GM19455 (cell line): Measurements from ENCODE around the gene TSHR.
"Not testable (repeated sequence)": the region's sequence is repeated elsewhere in the genome, so short reads cannot be mapped to it uniquely, and the experiment has no call there.

Experiments used
- ATAC-seq: cut with Tn5 transposase; IDR thresholded peaks from one replicate; pipeline ENCODE4 v1.9.1; 2021; ENCODE audit not compliant: unreplicated experiment

Gene TSHR

GRCh38 chr14:80992580-80992979, 37.2 kb downstream of the TSHR start:
- ATAC-seq = no peak

DNA sequence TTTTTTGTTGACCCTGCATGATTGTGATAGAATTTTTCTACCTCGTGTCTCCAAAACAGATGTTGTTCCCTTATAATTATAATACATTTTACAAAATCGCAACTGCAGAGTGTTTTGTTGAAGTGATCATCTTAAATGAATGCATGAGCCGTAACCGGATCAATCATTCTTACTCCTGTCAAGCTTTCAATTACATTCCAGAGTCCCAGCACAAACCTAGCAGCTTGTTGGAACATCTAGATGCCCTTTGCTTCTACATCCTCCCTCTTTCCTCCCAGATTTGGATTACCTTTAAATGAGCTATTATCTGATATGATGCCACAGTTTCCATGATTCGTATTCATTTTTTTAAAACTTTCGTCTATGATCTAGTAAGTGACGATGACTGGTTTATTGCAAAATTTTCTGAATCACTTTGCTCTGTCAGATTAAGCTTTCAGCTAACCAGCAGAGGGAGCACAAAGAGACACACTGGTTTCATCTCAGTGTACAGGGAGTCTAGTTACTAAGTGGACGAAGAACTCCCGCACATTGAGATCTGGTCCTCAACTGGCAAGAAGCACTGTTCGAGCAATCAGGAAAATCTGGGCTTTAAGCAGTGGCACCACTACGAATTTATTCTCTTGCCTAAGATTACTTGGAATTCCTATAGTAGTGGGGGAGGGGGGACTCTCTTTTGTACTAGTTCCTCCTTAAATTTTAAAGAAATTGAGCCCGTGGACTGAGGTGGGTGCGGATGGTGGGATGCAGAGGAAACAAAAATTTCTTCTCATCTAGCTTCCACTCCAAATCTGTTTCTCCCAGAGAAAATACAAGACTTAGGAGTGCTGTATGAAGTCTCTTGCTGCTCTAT, 40.9 kb downstream of the TSHR start:
- peak; percentile 84 for ATAC-seq

DNA sequence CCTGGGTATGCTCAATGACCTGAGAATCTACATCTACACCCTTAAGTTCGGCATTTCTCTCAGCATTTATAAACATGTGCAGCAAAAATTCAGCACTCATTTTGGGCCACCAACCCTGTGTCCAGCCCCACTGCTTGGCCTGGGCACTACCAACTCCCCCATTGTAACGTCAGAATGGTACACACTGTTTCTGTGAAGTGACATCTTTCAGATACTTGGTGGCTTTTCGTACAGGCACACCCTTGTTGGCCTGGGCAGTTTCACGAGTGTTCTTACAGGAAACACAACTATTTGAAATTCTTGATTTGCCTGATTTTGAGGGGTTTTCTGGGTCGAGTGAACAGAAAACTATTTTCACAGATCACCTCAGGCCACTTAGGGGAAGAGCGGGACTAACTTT, 46.0 kb downstream of the TSHR start:
- no peak for ATAC-seq

- no peak for ATAC-seq
These were observed 49.2 kb downstream of the TSHR start for GRCh38 chr14:81004575-81004974.

DNA sequence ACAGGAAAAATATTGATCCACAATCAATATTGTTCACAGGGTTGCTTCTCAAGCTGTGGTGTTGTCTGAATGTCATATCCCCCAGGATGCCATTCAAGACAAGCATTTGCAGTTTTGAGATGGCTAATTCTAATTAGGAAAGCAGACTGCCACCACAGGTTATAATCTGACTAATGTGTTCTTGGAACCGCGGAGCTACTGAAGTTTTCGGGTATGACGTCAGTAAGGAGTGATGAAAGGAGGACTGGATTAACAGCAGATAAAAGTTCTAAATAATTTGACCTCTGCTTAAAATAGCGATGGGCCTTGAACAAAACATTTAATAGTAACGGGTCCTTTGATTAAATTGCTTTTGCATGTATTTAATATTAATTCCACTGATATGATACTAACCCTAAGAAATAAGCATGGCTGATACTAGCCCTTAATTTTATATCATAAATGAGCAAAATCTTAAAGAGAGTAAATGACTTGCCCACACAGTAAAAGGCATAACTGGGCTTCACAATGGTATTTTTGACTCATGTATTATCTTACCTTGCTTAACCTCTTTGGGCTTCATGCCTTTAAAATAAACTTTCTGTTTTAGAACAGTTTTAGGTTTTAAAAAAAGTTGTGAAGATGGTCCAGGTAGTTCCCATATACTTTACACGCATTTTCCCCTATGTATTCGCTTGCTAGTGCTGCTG, 50.3 kb downstream of the TSHR start:
- ATAC-seq = no peak

GRCh38 chr14:81006266-81006665, 50.8 kb downstream of the TSHR start:
- no peak for ATAC-seq

- no peak for ATAC-seq
These were observed 51.7 kb downstream of the TSHR start for GRCh38 chr14:81007131-81007530.

- ATAC-seq = no peak
These were observed 53.9 kb downstream of the TSHR start for GRCh38 chr14:81009346-81009745.

DNA sequence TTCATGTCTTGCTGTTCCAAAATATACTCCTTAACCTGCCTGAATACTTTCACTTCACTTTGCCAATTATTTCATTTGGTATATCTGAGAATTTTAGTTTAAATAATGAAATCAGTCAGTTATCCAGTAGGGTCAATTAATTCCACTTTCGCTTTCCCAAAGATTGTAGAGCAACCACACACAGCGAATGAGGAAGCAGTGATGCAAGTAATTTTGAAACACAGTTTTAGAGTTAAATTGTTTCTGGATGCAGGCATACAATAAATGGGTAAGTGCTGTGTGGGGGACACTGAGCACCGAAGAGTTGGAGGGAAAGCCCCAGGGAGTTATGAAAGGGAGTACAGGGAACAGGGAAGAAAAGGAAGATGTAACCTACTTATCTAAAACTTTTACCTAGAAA, 62.8 kb downstream of the TSHR start:
- no peak for ATAC-seq

- ATAC-seq = no peak
These were observed 63.3 kb downstream of the TSHR start for GRCh38 chr14:81018684-81019083.

DNA sequence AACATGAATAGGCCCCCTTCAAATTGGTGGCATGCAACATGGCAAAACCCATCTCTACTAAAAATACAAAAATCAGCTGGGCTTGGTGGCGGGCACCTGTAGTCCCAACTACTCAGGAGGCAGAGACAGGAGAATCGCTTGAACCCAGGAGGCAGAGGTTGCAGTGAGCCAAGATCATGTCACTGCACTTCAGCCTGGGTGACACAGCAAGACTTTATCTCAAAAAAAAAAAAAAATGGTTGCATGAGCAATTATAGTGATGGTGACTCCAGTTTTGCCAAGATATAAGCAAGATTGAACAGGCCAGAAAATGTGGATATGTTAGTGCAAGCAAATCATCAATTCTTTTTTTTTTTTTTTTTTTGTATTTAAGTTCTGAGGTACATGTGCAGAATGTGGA, 63.7 kb downstream of the TSHR start:
- not testable (repeated sequence) for ATAC-seq

DNA sequence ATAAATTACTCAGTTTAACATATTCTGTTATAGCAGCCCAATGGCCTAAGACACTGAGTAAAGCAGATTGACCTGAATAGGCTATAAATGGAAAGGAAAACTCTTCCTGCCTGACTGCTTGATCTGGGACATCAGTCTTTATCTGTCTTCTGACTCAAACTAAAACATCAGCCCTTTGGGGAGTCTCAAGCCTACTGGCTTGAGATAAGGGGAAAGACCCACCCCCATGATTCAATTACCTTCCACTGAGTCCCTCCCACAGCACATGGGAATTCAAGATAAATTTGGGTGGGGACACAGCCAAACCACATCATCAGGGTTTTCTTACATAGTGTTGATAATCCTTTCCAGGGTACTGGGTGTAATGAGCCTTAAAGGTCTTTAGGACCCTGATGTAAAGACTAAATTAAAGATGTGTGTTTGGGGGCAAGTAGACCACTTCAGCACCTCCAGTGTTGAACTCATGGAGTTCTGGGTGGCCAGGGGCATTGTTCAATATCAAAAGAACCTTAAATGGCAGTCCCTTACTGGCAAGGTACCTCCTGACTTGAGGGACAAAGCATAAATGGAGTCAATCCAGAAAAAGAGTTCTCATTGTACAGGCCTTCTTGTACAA, 67.8 kb downstream of the TSHR start:
- no peak for ATAC-seq

GRCh38 chr14:81028461-81028860, 73.0 kb downstream of the TSHR start:
- no peak for ATAC-seq

DNA sequence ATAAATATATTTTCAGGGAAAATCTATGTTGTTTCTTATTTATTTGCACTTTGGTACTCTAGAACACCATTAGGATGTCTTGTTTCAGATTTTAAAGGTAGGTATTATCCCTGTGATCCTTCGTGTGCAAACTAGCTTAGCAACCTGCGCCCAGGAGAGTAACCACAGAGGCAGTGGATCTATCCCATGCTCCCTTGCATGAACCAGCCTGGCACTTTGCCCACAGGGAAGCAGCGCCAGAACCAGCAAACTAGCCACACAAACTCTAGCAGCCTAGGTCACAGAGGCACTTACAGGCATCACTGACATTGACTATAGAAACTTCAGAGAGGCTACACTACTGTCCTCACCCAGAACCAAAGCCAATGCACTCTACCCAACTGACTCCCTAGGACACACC, 76.1 kb downstream of the TSHR start:
- ATAC-seq = no peak

DNA sequence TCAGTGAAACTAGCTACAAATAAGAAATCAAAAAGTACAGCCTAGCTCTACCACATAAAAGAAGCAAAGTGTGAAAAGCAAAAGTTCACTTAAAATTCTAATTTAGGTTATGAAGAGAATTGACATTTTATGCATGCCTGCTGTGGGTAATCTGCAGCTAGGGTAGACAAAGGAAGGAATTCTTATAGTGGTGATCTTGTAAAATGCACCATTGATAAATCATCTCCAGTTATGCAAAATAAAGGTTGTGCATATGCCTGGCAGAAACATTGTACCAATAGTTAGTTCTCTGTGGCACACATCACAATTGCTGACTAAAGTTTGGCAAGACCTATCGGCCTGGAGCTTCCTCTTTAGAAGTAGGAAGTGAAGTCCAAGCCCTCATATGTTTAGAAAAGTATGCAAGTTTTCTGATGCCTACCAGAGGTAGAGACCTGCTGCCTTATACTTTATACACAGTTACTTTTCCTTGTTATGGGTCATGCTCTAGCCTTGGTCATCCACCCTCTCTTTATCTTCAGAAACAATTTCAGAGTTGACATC, 78.3 kb downstream of the TSHR start:
- ATAC-seq = no peak

DNA sequence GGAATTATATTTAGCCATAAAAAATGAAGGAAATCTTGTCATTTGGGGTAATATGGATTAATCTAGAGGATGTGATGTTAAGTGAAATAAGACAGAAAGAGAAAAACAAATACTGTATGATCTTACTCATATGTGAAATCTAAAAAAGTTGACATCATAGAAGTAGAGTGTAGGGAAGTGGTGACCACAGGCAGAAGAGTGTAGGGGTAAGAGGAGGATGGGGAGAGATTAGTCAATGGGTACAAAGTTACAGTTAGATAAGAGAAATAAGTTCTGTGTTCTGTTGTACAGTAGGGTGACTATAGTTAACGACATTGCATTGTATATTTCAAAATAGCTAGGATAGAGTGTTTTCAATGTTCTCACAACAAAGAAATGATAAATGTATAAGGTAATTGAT, 87.0 kb downstream of the TSHR start:
- ATAC-seq = no peak

GRCh38 chr14:81051547-81051946, 96.1 kb downstream of the TSHR start:
- ATAC-seq = no peak

GRCh38 chr14:81054057-81054456, 98.6 kb downstream of the TSHR start:
- ATAC-seq = not testable (repeated sequence)

DNA sequence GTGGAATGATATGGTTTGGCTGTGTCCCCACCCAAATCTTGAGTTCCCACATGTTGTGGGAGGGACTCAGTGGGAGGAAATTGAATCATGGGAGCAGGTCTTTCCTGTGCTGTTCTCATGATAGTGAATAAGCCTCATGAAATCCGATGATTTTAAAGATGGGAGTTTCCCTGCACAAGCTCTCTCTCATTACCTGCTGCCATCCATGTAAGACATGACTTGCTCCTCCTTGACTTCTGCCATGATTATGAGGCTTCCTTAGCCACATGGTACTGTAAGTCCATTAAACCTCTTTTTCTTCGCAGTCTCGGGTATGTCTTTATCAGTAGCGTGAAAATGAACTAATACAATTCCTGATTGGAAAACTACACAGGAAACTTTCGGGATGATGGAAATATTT, 100.5 kb downstream of the TSHR start:
- no peak for ATAC-seq

GRCh38 chr14:81062380-81062779, 107.0 kb downstream of the TSHR start:
- no peak for ATAC-seq

GRCh38 chr14:81062816-81063215, 107.4 kb downstream of the TSHR start:
- peak; percentile 81 for ATAC-seq

GRCh38 chr14:81066672-81067071, 111.3 kb downstream of the TSHR start:
- ATAC-seq = no peak
